Loucy (cell line): ENCODE measurements around the gene JAZF1.

Source experiments
- H2AFZ ChIP-seq: fragments of 200-600 bp; sonication (generic); 2 replicates; pipeline ENCODE4 v1.6.0; 2016; ENCODE audit warnings: antibody characterized with exemption, mild to moderate bottlenecking, low read length, moderate library complexity
- H3F3A ChIP-seq: fragments of 200-600 bp; 2 replicates; pipeline ENCODE4 v1.6.0; 2016; ENCODE audit warnings: antibody characterized with exemption, low read depth, mild to moderate bottlenecking
- H3K27me3 ChIP-seq: fragments of 200-600 bp; sonication (generic); 2 replicates; pipeline ENCODE4 v1.6.1; 2014; ENCODE audit warnings: low read length, mild to moderate bottlenecking; ENCODE audit not compliant: insufficient read depth, poor library complexity, severe bottlenecking
- H3K36me3 ChIP-seq: fragments of 200-600 bp; sonication (generic); 2 replicates; pipeline ENCODE4 v1.6.1; 2016; ENCODE audit warnings: low read length; ENCODE audit not compliant: insufficient read depth
- H3K4me1 ChIP-seq: fragments of 200-600 bp; sonication (generic); 2 replicates; pipeline ENCODE4 v1.5.1; 2014; ENCODE audit warnings: low read length, mild to moderate bottlenecking; ENCODE audit not compliant: insufficient read depth, poor library complexity, severe bottlenecking
- H3K4me2 ChIP-seq: fragments of 200-600 bp; sonication (generic); 2 replicates; pipeline ENCODE4 v1.6.0; 2014; ENCODE audit warnings: antibody characterized with exemption, low read length, low read depth, mild to moderate bottlenecking; ENCODE audit not compliant: poor library complexity, severe bottlenecking
- H3K4me3 ChIP-seq: fragments of 200-600 bp; sonication (generic); 2 replicates; pipeline ENCODE4 v1.5.1; 2014; ENCODE audit warnings: low read length, mild to moderate bottlenecking, mixed read lengths; ENCODE audit not compliant: poor library complexity, severe bottlenecking
- H3K79me2 ChIP-seq: fragments of 200-600 bp; sonication (generic); 2 replicates; pipeline ENCODE4 v1.6.1; 2014; ENCODE audit warnings: low read length; ENCODE audit not compliant: insufficient read depth
- H3K9ac ChIP-seq: fragments of 200-600 bp; sonication (generic); 2 replicates; pipeline ENCODE4 v1.6.0; 2014; ENCODE audit warnings: mild to moderate bottlenecking, low read depth, low read length, moderate library complexity; ENCODE audit not compliant: poor library complexity, severe bottlenecking
- H3K9me2 ChIP-seq: fragments of 200-600 bp; sonication (generic); replicated peaks from 2 replicates; pipeline ENCODE4 v1.6.1; 2016; ENCODE audit warnings: low read depth, low read length, mixed read lengths
- H3K9me3 ChIP-seq: fragments of 200-600 bp; sonication (generic); 2 replicates; pipeline ENCODE4 v1.6.1; 2014; ENCODE audit warnings: mild to moderate bottlenecking, antibody characterized with exemption, low read length, low read depth; ENCODE audit not compliant: insufficient read depth
- H4K20me1 ChIP-seq: fragments of 200-600 bp; sonication (generic); 2 replicates; pipeline ENCODE4 v1.6.0; 2014; ENCODE audit warnings: antibody characterized with exemption, low read length, mild to moderate bottlenecking; ENCODE audit not compliant: insufficient read depth, poor library complexity, severe bottlenecking
- CTCF ChIP-seq: fragments of 200-600 bp; sonication (generic); conservative IDR thresholded peaks from 2 replicates; pipeline ENCODE4 v1.5.1; 2014; ENCODE audit warnings: mild to moderate bottlenecking, antibody characterized with exemption, low read length
- EZH2phosphoT487 ChIP-seq: fragments of 200-600 bp; IDR thresholded peaks from 2 replicates; pipeline ENCODE4 v1.6.1; 2018; ENCODE audit warnings: antibody characterized with exemption, mild to moderate bottlenecking, moderate library complexity, borderline replicate concordance

JAZF1 gene

GRCh38 chr7:27964820-27965219 is 215.8 kb downstream of the JAZF1 start:
- no peaks in the 10 kb centered on the region for H3F3A ChIP-seq
- no peak overlapping the region for H3K4me3 ChIP-seq
- H4K20me1 ChIP-seq: no peaks in the 10 kb centered on the region
- no peak overlapping the region for H2AFZ ChIP-seq
- peaks cover 21% of the 10 kb centered on the region for H3K4me1 ChIP-seq
- H3K9me2 ChIP-seq: no peaks in the 10 kb centered on the region
- H3K36me3 ChIP-seq: no peaks in the 10 kb centered on the region
- no peaks in the 10 kb centered on the region for H3K27me3 ChIP-seq
- no peak overlapping the region for H3K4me2 ChIP-seq
- TF ChIP-seq EZH2phosphoT487 (no peak), CTCF (no peak)
- H3K9ac ChIP-seq: no peak overlapping the region
- H3K9me3 ChIP-seq: no peaks in the 10 kb centered on the region
- peaks cover 2% of the 10 kb centered on the region; the same call in 1 of the 2 replicates for H3K79me2 ChIP-seq

GRCh38 chr7:27963056-27963455 is 217.5 kb downstream of the JAZF1 start:
- Histone ChIP-seq H3F3A (no peaks in the 10 kb centered on the region), H2AFZ (no peak overlapping the region), H3K9me3 (no peaks in the 10 kb centered on the region), H3K79me2 (peaks cover 2% of the 10 kb centered on the region; the same call in 1 of the 2 replicates), H3K27me3 (no peaks in the 10 kb centered on the region), H3K9me2 (no peaks in the 10 kb centered on the region), H3K4me2 (no peak overlapping the region), H3K36me3 (no peaks in the 10 kb centered on the region), H3K4me1 (peaks cover 21% of the 10 kb centered on the region), H4K20me1 (no peaks in the 10 kb centered on the region), H3K9ac (no peak overlapping the region), H3K4me3 (no peak overlapping the region)
- TF ChIP-seq EZH2phosphoT487 (no peak), CTCF (no peak)

GRCh38 chr7:27962273-27962672 is 218.3 kb downstream of the JAZF1 start:
- no peak overlapping the region for H3K9ac ChIP-seq
- no peaks in the 10 kb centered on the region for H4K20me1 ChIP-seq
- peaks cover 17% of the 10 kb centered on the region for H3K4me1 ChIP-seq

More at GRCh38 chr7:27962273-27962672, 218.3 kb downstream of the JAZF1 start:
- Histone ChIP-seq H3K36me3 (no peaks in the 10 kb centered on the region), H3K9me2 (no peaks in the 10 kb centered on the region), H3K79me2 (peaks cover 2% of the 10 kb centered on the region; the same call in 1 of the 2 replicates), H2AFZ (no peak overlapping the region), H3K27me3 (no peaks in the 10 kb centered on the region), H3K4me2 (no peak overlapping the region), H3F3A (no peaks in the 10 kb centered on the region), H3K9me3 (no peaks in the 10 kb centered on the region), H3K4me3 (no peak overlapping the region)
- TF ChIP-seq EZH2phosphoT487: no peak
- TF ChIP-seq CTCF: no peak
